IPS-15b (cell line): Measurements from ENCODE around the gene RPN2.
A peak's percentile ranks its signal among the peaks of the same experiment; 100 is the strongest.

Experiments
- H3K27me3 ChIP-seq: one replicate; pipeline ENCODE4 v1.6.1; 2013; ENCODE audit warnings: low read length; ENCODE audit not compliant: control insufficient read depth, insufficient read depth
- H3K36me3 ChIP-seq: one replicate; pipeline ENCODE4 v1.6.1; 2013; ENCODE audit warnings: low read length; ENCODE audit not compliant: control insufficient read depth, insufficient read depth
- H3K4me1 ChIP-seq: one replicate; pipeline ENCODE4 v1.6.1; 2013; ENCODE audit warnings: mild to moderate bottlenecking, low read length; ENCODE audit not compliant: control insufficient read depth, insufficient read depth
- H3K4me3 ChIP-seq: one replicate; pipeline ENCODE4 v1.5.1; 2013; ENCODE audit warnings: low read depth, low read length
- H3K9ac ChIP-seq: one replicate; pipeline ENCODE4 v1.6.1; 2013; ENCODE audit warnings: low read depth, mild to moderate bottlenecking, low read length
- H3K9me3 ChIP-seq: one replicate; pipeline ENCODE4 v1.6.1; 2013; ENCODE audit warnings: mild to moderate bottlenecking, low read length; ENCODE audit not compliant: control insufficient read depth, insufficient read depth

Gene RPN2

DNA sequence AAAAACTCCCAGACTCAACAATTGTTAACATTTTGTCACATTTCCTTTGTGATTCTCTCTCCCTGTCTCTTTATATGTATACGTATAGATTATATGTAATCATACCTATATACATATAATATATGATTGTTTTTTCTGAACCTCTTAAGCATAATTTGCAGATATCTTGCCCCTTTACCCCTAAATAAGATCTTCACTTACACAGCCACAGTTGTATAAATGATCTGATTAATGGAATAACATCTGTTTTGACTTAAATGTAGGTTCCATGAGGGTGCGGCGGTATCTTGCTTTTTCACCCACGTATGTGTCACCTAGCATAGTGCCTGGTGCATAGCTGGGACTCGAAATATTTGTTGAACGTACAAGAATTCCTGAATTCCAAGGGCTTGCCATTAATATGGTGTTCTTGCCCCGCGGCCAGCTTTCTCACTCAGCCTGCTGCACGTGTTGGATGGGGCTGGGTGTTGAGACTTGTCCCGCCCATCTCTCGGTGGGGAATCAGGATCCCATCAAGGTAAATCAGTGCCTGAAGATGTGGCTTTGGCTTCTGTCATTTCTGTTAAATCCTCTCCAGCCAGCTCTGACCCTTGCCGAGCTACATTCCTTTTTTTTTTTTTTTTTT is 99.9 kb downstream of the RPN2 start:
- H3K36me3 ChIP-seq = no peaks in the 10 kb centered on the region
- H3K9me3 ChIP-seq = no peaks in the 10 kb centered on the region
- no peaks in the 10 kb centered on the region for H3K27me3 ChIP-seq
- H3K4me3 ChIP-seq = no peak overlapping the region
- no peak overlapping the region for H3K9ac ChIP-seq
- H3K4me1 ChIP-seq = peaks cover 4% of the 10 kb centered on the region

DNA sequence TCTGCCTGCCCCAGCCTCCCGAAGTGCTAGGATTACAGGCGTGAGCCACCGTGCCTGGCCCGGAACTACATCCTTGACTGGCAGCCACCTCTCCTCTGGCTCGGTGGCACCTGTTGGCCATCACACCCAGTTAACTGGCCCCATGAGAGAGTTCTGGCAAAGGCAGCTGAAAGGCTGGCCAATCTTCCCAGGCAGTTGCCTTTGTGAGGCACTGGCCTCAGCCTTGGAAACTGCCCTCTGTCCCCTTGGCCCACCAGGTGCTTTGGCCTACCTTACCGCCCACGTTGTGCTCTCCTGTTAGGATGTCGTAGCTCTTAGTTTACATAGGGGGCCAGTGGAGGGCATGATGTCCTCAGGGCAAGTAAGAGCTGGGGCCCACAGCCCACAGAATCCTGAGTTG is 100.7 kb downstream of the RPN2 start:
- Histone ChIP-seq H3K4me1 (peaks cover 4% of the 10 kb centered on the region), H3K27me3 (no peaks in the 10 kb centered on the region), H3K4me3 (no peak overlapping the region), H3K9me3 (no peaks in the 10 kb centered on the region), H3K36me3 (no peaks in the 10 kb centered on the region), H3K9ac (no peak overlapping the region)

DNA sequence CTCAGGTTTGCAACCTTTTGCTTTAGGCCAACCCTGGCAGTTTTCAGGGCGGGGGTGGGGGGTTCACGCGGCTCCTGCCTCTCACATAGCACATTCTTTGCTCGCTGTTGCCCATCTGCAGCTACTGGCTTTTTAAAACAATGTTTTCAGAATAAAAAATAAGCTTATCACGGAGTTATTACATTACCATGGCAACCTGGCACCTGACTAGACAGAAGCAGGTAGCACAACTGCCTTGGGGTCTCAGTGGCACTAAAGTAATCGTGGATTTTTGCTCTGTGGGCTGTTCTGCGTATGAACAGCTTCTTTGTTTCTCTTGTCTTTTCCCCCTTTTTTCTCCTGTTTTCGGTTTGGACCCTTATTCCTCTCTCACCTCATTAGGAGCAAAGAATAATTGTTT is 101.3 kb downstream of the RPN2 start:
- Histone ChIP-seq H3K9ac (no peak overlapping the region), H3K4me1 (peaks cover 4% of the 10 kb centered on the region), H3K4me3 (no peak overlapping the region), H3K36me3 (no peaks in the 10 kb centered on the region), H3K27me3 (no peaks in the 10 kb centered on the region), H3K9me3 (no peaks in the 10 kb centered on the region)

- no peak overlapping the region for H3K9ac ChIP-seq
- no peaks in the 10 kb centered on the region for H3K9me3 ChIP-seq
- no peaks in the 10 kb centered on the region for H3K27me3 ChIP-seq
- H3K36me3 ChIP-seq = no peaks in the 10 kb centered on the region
- H3K4me3 ChIP-seq = no peak overlapping the region
- peaks cover 4% of the 10 kb centered on the region for H3K4me1 ChIP-seq
These were observed 103.4 kb downstream of the RPN2 start for GRCh38 chr20:37282556-37282955.

DNA sequence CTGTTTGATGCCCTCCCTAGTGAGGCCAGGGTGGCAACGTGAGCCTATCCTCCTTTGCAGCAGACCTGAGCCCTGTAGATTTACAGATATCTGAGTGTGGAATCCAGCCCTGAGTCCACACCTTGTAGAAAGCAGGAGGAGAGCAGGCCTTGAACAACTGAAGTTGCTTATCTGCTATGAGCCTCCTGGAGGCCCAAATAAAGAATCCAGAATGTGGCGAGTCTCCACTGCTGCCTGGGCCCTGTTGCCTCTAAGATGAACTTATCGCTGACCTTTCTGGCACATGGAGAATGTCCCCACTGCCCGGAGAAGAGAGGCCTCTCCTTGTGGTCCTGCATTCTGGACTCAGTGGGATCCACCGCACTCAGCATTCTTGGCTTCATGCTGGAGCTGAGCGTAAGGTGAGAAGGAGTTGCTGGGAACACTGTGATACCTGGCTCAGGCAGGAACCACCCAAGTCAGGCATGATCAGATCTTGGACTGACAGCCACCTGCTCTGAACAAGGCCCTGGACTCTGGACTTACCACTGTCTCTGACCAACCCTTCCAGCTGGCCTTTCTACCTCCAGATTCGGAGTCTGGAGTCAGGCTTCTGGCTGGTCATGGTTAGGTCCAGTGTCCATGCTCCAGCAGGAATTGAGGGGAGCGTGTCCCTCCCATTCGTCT is 104.5 kb downstream of the RPN2 start:
- Histone ChIP-seq H3K36me3 (no peaks in the 10 kb centered on the region), H3K4me1 (peaks cover 4% of the 10 kb centered on the region), H3K9ac (no peak overlapping the region), H3K4me3 (no peak overlapping the region), H3K9me3 (no peaks in the 10 kb centered on the region), H3K27me3 (no peaks in the 10 kb centered on the region)

- Histone ChIP-seq H3K36me3 (no peaks in the 10 kb centered on the region), H3K4me3 (no peak overlapping the region), H3K9me3 (no peaks in the 10 kb centered on the region), H3K9ac (no peak overlapping the region), H3K4me1 (no peaks in the 10 kb centered on the region), H3K27me3 (no peaks in the 10 kb centered on the region)
These were observed 105.6 kb downstream of the RPN2 start for GRCh38 chr20:37284691-37285161.

DNA sequence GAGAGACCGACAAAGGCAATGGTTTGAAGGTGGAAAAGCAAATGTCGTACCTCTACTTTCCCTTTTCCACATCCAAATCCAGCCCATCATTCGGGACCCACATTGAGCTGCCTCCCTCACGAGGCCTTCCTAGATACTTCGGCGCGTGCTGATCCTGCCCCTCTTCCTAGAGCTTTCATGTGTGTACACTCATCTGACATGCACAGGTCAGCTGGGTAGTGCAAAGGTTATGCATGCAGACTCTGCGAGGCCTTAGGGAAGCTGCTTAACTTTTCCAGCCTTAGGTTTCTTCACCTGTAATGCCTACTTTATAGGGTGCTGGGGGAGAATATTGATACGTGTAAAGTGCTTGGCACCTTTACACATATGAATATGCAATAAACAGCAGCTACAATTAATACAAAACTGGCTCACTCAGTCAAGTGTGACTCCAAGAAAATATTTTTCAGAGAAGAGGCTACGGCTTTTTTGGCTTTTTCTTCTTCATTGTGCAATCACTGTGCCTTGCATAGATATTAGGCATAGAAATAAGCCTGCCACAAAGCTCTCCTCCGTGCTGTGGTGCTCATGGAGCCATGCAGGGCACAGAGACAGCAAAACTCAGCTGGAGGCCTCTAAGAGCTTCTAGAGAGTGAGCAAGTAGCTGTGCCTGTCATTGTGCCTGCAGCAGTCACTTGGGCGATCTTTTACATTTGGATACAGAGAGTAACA is 106.7 kb downstream of the RPN2 start:
- H3K9me3 ChIP-seq = no peaks in the 10 kb centered on the region
- no peaks in the 10 kb centered on the region for H3K4me1 ChIP-seq
- H3K9ac ChIP-seq = no peak overlapping the region
- no peaks in the 10 kb centered on the region for H3K27me3 ChIP-seq
- H3K36me3 ChIP-seq = no peaks in the 10 kb centered on the region
- H3K4me3 ChIP-seq = no peak overlapping the region

DNA sequence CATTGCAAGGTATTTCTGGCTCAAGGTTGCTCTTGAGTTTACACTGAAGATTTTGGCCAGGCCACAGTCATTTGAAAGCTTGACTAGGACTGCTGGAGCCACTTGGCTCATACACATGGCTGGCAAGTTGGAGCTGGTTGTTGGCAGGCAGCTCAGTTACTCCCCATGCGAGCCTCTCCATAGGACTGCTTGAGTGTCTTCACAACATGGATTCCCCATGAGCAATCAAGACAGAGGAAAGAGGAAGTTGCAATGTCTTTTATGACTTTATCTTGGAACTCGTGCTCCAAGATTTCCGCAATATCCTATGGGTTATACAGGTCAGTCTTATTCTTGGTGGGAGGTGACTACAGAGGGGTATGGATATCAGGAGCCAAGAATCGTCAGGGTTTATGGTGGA is 109.0 kb downstream of the RPN2 start:
- Histone ChIP-seq H3K9ac (no peak overlapping the region), H3K4me1 (no peaks in the 10 kb centered on the region), H3K9me3 (no peaks in the 10 kb centered on the region), H3K4me3 (no peak overlapping the region), H3K36me3 (no peaks in the 10 kb centered on the region), H3K27me3 (no peaks in the 10 kb centered on the region)

DNA sequence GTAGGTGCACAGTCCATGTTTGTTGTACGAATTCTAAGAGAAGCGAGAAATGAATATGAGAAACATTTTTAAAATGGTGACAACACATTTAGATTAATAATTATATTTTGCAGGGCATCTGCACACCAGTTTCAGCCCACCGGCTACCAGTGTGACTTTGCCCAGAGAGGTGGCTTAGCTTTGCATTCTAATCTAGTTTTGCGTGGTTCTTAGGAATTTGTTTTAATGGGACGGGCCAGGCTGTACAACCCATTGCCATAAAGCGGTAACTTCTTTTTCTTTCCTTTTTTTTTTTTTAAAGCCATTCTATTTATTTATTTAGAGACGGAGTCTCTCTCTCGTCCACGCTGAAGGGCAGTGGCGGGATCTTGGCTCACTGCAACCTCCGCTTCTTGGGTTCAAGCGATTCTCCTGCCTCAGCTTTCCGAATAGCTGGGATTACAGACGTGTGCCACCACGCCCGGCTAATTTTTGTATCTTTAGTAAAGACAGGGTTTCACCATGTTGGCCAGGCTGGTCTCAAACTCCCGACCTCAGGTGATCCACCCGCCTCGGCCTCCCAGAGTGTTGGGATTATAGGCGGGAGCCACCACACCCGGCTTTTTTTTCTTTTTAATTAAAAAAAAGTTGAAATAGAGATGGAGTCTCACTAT is 111.2 kb downstream of the RPN2 start:
- Histone ChIP-seq H3K9ac (peak overlapping the region; percentile 94), H3K27me3 (no peaks in the 10 kb centered on the region), H3K36me3 (no peaks in the 10 kb centered on the region), H3K4me1 (peaks cover 2% of the 10 kb centered on the region), H3K9me3 (no peaks in the 10 kb centered on the region), H3K4me3 (peak overlapping the region; percentile 90)
